Inflammatory macrophage treated with lipopolysaccharide for 4 hours (primary cell): Measurements from ENCODE around the gene HTR2B.
"Not testable (repeated sequence)": the region's sequence is repeated elsewhere in the genome, so short reads cannot be mapped to it uniquely, and the experiment has no call there.

Source experiments
- DNase-seq: peaks from one replicate; pipeline ENCODE4 v3.0.0-alpha.2; 2020

Gene HTR2B

DNA sequence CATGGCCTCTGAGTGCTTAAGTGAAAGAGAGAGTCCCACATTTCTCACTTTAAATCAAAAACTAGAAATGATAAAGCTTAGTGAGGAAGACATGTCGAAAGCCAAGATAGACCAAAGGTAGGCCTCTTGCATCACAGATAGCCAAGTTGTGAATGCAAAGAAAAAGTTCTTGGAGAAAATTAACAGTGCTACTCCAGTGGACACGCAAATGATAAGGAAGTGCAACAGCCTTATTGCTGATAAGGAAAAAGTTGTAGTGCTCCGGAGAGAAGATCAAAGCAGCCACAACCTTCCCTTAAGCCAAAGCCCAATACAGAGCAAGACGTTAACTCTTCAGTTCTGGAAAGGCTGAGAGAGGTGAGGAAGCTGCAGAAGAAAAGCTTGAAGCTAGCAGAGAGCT lies 36.1 kb downstream of the HTR2B start:
- DNase-seq, result no peak

DNA sequence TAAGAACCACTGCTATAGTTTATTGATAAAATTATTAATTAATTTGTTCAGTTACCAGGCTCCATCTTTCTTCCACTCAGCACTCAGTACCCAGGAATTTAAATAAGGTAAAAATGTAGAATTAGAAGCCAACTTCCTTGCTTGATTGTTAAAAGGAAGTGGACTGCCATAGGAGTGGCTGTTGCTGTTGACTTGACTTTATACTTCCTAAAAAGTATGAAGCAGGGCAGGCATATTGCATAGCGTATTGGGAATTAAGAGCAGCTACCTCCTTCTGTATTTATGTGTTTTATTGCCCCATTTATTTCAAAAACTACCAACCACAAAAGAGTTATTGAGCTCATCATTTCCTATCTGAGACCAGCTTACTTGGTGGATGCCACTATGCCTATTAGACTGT lies 40.3 kb downstream of the HTR2B start:
- DNase-seq, result peak; percentile 49

GRCh38 chr2:231069379-231070054 lies 55.3 kb downstream of the HTR2B start:
- DNase-seq, result no peak

DNA sequence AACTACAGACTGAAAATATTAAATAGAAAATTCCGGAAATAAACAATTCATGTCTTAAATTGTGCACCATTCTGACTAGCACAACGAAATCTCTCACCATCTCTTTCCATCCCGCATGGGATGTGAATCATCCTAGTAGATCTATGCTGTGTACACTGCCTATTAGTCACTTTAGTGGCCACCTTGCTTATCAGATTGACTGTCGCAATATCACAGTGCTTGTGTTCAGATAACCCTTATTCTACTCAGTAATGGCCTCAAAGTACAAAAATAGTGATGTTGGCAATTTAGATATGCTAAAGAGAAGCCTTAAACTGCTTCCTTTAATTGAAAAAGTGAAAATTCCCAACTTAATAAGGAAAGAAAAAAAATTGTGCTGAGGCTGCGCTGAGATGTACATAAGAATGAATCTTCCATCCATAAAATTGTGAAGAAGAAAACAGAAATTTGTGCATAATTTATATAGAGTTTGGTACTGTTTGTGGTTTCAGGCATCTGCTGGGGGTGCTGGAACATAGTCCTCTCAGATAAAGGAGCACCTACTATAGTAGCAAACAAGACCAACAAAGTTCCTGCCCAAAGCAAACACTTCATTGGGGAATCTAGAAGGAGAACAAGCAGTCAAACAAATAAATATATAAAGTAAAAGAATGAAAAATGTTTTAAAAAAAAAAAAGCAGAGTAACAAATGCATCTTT lies 56.2 kb downstream of the HTR2B start:
- DNase-seq, result no peak

GRCh38 chr2:231067531-231067930 lies 57.3 kb downstream of the HTR2B start:
- not testable (repeated sequence) for DNase-seq

- no peak for DNase-seq
Observed at GRCh38 chr2:231065966-231066365, 58.9 kb downstream of the HTR2B start.

DNA sequence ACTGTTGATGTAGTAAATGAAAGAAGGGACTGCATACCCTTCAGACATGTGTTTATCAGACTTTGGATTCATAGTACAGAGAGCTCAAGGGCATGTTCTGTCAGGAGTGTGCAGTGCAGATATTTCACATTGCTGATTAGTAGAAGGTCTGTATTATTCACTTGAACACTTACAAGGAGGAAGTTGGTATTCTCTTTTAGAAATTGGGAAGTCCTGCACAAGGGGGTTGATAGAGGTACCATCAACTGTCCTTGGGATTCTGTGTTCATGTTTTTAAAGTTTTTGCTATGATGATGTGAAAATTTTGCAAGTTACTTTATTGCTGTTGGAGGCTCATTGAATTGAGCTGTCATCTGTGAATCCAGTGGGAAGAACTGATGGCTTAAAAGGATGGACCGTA lies 61.5 kb downstream of the HTR2B start:
- peak; percentile 27 for DNase-seq

DNA sequence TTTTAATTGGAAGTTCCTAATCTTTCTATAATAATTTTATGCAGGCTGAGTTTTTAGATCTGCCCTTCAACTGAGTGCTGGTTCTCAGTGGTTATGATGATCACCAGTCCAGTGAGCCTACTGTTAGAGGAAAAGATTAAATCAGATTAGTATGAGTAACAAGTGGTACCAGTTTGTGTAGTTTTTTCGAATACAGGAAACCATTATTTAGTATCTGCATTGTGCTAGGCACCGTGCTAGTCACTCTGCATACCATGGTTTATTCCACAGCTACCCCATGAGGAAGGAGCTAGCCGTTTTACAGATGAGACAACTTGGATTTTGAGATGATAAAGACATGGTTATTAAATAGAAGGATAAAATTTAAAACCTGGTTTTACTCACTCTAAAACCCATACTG lies 62.1 kb downstream of the HTR2B start:
- DNase-seq, result no peak

- DNase-seq, result no peak
Observed at GRCh38 chr2:231059756-231060155, 65.1 kb downstream of the HTR2B start.

- DNase-seq, result no peak
Observed at GRCh38 chr2:231058761-231059550, 65.9 kb downstream of the HTR2B start.
